Measurements from ENCODE around the gene ETAA1. TPM values are rescaled to one million over a fixed set of nuclear protein-coding genes. Genes with fewer than 3 reads are reported as not detected.

Gene ETAA1
- polyA plus RNA-seq, 1 donor = 12.4 TPM

DNA sequence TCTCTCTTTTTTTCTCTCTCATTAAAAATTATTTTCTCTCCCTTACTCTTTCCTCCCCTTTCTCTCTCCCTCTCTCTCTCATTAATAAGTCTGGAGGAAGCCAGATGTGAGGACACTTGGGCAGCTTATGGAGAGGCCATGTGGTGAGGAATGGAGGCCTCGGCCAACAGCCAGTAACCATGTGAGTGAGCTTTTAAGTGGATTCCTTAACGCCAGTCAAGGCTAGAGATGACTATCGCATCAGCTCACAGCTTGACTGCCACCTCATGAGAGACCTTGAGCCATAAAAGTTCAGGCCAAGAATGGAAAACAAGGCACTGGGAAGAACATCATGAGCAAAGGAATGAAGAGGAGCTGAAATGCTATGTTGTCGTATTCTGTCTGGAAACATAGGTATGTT, 39.1 kb downstream of the ETAA1 start:
- Histone ChIP-seq H3K4me1 (ENCODE audit: control insufficient read depth, insufficient read depth, low read length) (no peaks in the 10 kb centered on the region), H3K27me3 (ENCODE audit: control insufficient read depth, insufficient read depth, low read length) (peaks cover 3% of the 10 kb centered on the region), H3K4me3 (ENCODE audit: low read length) (no peak overlapping the region), H3K36me3 (ENCODE audit: control insufficient read depth, insufficient read depth, low read length) (no peaks in the 10 kb centered on the region), H3K9me3 (ENCODE audit: control insufficient read depth, low read depth, low read length) (no peaks in the 10 kb centered on the region), H3K27ac (ENCODE audit: low read length) (no peak overlapping the region)
- 100% methylated on average over 1 of the region's 4 CpGs for WGBS (ENCODE audit: insufficient coverage, low lambda C conversion rate)
- no peak for DNase-seq

DNA sequence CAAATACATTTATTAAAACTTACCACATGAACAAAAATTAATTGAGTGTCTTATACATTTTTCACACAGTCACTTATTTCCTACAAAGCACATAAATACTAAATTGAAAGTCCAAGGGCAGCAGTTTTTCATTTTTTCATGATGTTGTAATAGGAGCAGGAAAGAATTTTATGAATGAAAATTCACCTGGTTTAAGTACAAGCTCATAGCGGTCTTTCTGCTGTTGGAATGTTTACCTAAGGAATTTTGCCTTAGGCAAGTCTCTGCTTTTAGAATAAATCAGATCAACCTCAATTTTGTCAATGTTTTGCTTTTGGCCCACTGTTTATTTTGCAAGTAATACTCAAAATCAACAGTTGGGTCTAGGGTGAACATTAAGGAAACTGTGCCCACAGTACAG, 40.0 kb downstream of the ETAA1 start:
- Histone ChIP-seq H3K4me3 (ENCODE audit: low read length) (no peak overlapping the region), H3K4me1 (ENCODE audit: control insufficient read depth, insufficient read depth, low read length) (no peaks in the 10 kb centered on the region), H3K9me3 (ENCODE audit: control insufficient read depth, low read depth, low read length) (no peaks in the 10 kb centered on the region), H3K27me3 (ENCODE audit: control insufficient read depth, insufficient read depth, low read length) (peaks cover 3% of the 10 kb centered on the region), H3K36me3 (ENCODE audit: control insufficient read depth, insufficient read depth, low read length) (no peaks in the 10 kb centered on the region), H3K27ac (ENCODE audit: low read length) (no peak overlapping the region)
- no peak for DNase-seq
- WGBS (ENCODE audit: insufficient coverage, low lambda C conversion rate) = 40% methylated on average over 1 of the region's 1 CpG

DNA sequence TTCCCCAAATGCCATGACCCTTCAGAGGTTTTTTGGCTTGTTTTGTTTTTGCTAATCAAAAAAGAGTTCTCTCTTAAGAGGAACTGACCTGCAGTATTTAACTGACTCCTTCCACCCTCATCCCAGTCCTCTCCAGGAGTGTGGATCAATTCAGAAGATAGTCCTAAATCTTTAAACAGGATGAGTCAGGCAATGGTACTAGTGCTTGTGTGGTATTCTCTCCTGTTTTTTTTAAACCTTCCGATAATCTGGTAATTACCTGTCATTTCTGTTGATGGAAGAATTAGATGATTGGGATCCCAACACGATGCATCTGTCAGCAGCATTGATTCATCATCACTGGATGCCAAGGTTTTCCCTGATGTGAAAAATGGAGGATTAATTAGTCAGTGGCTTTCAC, 41.2 kb downstream of the ETAA1 start:
- Histone ChIP-seq H3K4me1 (ENCODE audit: control insufficient read depth, insufficient read depth, low read length) (no peaks in the 10 kb centered on the region), H3K27ac (ENCODE audit: low read length) (no peak overlapping the region), H3K36me3 (ENCODE audit: control insufficient read depth, insufficient read depth, low read length) (no peaks in the 10 kb centered on the region), H3K9me3 (ENCODE audit: control insufficient read depth, low read depth, low read length) (no peaks in the 10 kb centered on the region), H3K4me3 (ENCODE audit: low read length) (no peak overlapping the region), H3K27me3 (ENCODE audit: control insufficient read depth, insufficient read depth, low read length) (peaks cover 3% of the 10 kb centered on the region)
- no peak for DNase-seq
- 100% methylated on average over 1 of the region's 2 CpGs for WGBS (ENCODE audit: insufficient coverage, low lambda C conversion rate)

DNA sequence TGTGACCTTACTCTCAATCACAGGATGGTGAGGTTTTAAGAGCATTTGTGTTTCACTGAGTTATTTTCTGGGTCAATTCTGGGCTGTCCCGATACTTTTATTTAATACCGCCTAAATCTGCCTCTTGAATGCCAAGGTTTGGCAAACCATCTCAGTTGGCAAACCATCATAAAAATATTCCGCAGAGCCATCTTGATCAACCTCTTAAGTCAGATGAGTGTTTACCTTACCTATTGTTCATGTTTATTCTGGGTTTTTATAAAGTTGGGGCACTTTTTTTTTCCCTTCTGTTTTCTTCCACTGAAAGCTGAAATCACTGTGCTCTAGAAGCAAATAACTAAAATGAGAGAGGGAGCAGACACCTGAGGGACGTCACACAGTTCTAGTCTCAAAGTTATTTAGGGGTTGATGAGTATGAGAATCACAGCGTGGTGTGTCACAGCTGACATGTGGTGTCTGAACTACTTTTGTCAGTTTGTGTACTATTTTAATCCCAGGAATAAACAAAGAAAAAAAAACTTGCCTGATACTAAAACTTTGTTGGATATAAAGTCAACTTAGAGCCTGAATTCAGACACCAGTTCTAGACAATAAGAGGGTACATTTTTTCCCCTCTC, 48.6 kb downstream of the ETAA1 start:
- H3K36me3 ChIP-seq (ENCODE audit: control insufficient read depth, insufficient read depth, low read length) = no peaks in the 10 kb centered on the region
- no peaks in the 10 kb centered on the region for H3K4me1 ChIP-seq (ENCODE audit: control insufficient read depth, insufficient read depth, low read length)
- H3K27me3 ChIP-seq (ENCODE audit: control insufficient read depth, insufficient read depth, low read length) = no peaks in the 10 kb centered on the region
- no peaks in the 10 kb centered on the region for H3K9me3 ChIP-seq (ENCODE audit: control insufficient read depth, low read depth, low read length)
- H3K4me3 ChIP-seq (ENCODE audit: low read length) = no peak overlapping the region
- DNase-seq = no peak
- H3K27ac ChIP-seq (ENCODE audit: low read length) = no peak overlapping the region
- WGBS (ENCODE audit: insufficient coverage, low lambda C conversion rate) = no CpG with 5 or more reads among the region's 5 CpGs

DNA sequence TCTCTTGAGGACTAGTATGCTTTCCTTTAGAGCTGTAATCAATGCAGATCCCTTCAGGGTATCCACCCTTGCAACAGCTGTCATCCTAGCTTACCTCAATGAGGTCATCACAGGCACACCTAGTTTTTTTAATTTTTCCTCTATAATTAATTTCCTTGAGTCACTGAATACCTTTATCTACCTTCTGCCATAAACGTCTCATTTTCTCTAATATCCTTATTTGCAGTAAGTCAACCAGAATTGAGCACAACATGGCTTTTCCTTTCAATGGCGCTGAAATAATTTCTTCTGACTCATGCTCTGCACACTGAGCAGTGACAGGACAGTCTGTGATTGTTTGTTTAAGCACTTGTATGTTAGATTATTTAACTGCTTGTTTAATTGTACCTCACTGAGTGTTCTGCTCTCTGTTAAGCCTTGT, 49.4 kb downstream of the ETAA1 start:
- Histone ChIP-seq H3K36me3 (ENCODE audit: control insufficient read depth, insufficient read depth, low read length) (no peaks in the 10 kb centered on the region), H3K27ac (ENCODE audit: low read length) (no peak overlapping the region), H3K27me3 (ENCODE audit: control insufficient read depth, insufficient read depth, low read length) (no peaks in the 10 kb centered on the region), H3K9me3 (ENCODE audit: control insufficient read depth, low read depth, low read length) (no peaks in the 10 kb centered on the region), H3K4me3 (ENCODE audit: low read length) (no peak overlapping the region), H3K4me1 (ENCODE audit: control insufficient read depth, insufficient read depth, low read length) (no peaks in the 10 kb centered on the region)
- DNase-seq = peak in 1 of 2 donors; percentile 44
- WGBS (ENCODE audit: insufficient coverage, low lambda C conversion rate) = 14% methylated on average over 1 of the region's 2 CpGs

DNA sequence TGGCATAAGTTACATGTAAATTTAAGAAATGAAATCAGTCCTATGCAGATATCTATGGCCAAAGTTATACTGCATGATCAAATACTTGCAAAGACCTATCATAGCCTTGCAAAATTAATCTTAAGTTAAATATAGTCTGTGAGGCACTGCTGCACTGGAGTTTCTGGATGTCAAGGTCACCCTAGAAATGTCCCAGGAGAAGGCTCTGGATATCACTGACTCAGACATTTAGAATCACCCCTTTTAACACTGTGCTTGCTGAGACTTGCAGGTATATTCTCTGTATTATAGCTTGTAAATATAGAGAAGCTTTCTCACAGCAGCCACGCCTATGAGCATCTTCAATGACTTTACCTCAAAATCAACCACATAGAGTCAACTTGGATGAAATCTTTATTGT, 51.5 kb downstream of the ETAA1 start:
- H3K4me1 ChIP-seq (ENCODE audit: control insufficient read depth, insufficient read depth, low read length) = no peaks in the 10 kb centered on the region
- no peaks in the 10 kb centered on the region for H3K27me3 ChIP-seq (ENCODE audit: control insufficient read depth, insufficient read depth, low read length)
- H3K27ac ChIP-seq (ENCODE audit: low read length) = no peak overlapping the region
- no peak overlapping the region for H3K4me3 ChIP-seq (ENCODE audit: low read length)
- no peaks in the 10 kb centered on the region for H3K36me3 ChIP-seq (ENCODE audit: control insufficient read depth, insufficient read depth, low read length)
- H3K9me3 ChIP-seq (ENCODE audit: control insufficient read depth, low read depth, low read length) = no peaks in the 10 kb centered on the region
- DNase-seq = no peak
- no CpG with 5 or more reads among the region's 1 CpG for WGBS (ENCODE audit: insufficient coverage, low lambda C conversion rate)

DNA sequence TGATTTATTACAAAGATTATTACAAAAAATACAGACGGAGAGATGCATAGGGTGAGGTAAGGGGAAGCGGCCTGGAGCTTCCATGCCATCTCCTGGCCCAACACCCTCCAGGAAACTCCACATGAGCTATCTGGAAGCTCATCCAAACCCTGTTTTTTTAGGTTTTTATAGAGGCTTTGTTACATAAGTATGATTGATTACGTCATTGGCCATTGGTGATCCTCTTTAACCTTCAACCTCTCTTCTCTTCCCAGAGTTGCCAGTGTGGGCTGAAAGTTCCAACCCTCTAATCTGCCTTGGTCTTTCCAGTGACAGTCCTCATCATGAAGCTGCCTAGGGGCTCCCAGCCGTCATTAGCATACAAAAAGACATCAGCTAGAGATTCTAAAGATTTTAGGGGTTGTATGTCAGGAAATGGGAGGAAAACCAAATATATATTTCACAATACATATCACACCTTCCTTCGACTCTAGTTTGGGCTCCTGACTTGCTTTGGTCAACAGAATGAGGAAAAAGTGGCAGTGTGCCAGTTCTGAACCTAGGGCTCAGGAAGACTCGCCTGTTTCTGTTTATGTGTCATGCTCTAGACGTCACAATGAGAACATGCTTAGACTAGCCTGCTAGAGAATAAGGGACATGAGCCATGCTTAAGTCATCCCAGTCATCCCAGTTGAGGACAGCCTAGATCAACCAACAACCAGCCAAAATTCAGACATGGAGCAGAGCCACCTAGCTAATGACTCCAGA, 54.1 kb downstream of the ETAA1 start:
- Histone ChIP-seq H3K27ac (ENCODE audit: low read length) (no peak overlapping the region), H3K27me3 (ENCODE audit: control insufficient read depth, insufficient read depth, low read length) (no peaks in the 10 kb centered on the region), H3K4me1 (ENCODE audit: control insufficient read depth, insufficient read depth, low read length) (no peaks in the 10 kb centered on the region), H3K36me3 (ENCODE audit: control insufficient read depth, insufficient read depth, low read length) (no peaks in the 10 kb centered on the region), H3K9me3 (ENCODE audit: control insufficient read depth, low read depth, low read length) (no peaks in the 10 kb centered on the region), H3K4me3 (ENCODE audit: low read length) (no peak overlapping the region)
- no peak for DNase-seq
- WGBS (ENCODE audit: insufficient coverage, low lambda C conversion rate) = no CpG with 5 or more reads among the region's 7 CpGs

DNA sequence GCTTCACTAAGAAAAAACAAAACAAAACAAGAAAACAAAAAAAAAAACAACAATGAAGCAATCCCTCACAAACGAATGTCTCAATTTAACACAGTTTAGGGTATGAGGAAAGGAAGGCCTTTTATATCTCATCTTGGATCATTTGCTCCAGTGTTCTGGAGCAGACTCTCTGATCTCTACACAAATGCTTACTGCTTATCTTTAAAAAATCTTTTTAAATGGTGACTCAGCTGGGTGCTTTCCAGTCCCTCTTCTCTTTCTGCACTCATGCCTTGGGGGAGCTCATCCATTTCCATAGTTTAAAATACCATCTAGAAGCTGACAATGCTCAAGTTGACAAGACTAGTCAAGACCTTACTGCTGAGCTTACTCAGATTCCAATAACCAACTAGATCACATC, 56.2 kb downstream of the ETAA1 start:
- no peaks in the 10 kb centered on the region for H3K36me3 ChIP-seq (ENCODE audit: control insufficient read depth, insufficient read depth, low read length)
- no peaks in the 10 kb centered on the region for H3K27me3 ChIP-seq (ENCODE audit: control insufficient read depth, insufficient read depth, low read length)
- no peaks in the 10 kb centered on the region for H3K9me3 ChIP-seq (ENCODE audit: control insufficient read depth, low read depth, low read length)
- WGBS (ENCODE audit: insufficient coverage, low lambda C conversion rate) = 80% methylated on average over 1 of the region's 1 CpG
- no peak for DNase-seq
- no peaks in the 10 kb centered on the region for H3K4me1 ChIP-seq (ENCODE audit: control insufficient read depth, insufficient read depth, low read length)
- H3K27ac ChIP-seq (ENCODE audit: low read length) = no peak overlapping the region
- no peak overlapping the region for H3K4me3 ChIP-seq (ENCODE audit: low read length)

DNA sequence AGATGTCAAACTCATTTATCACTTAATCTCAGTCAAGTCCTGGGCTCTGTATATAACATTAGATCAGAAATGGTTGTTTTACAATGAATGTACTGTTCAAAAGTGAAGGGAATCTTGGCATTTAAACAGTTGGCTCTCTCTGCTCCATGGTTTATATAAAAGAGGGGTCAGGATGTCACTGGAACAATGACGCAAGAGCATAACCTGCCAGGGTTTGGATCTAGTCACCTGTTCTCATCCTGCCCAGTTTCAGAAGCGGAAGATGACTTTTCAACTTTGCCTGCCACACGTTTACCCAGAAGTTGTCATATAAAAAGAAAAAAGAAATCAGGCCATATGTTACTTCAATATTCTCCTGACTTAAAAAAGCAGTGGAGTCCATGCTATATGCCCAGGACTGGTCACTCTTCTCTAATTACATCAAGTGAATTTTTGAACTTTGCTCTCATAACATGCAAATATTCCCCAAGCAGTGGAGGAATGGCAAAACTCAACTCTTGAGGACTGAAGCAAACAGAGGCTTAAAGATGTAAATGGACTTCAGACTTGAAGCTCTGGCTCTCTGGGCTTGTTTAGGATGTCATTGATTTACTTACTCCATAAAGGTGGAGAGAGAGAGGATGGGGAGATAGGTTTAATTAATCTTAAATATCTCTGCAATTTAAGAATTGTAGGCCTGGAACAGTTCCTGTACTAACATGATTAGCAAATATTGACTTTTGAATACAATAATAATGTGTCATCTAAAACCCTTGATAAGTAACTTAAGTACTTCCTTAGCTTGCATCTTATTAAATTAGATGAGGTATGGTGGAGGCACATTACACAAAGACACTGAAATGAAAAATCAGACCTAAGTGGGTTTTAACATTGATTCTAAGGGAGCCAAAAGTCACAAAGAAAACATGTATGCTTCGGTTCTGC, 58.3 kb downstream of the ETAA1 start:
- no peak overlapping the region for H3K4me3 ChIP-seq (ENCODE audit: low read length)
- H3K27ac ChIP-seq (ENCODE audit: low read length) = no peak overlapping the region
- no peaks in the 10 kb centered on the region for H3K9me3 ChIP-seq (ENCODE audit: control insufficient read depth, low read depth, low read length)
- no peaks in the 10 kb centered on the region for H3K27me3 ChIP-seq (ENCODE audit: control insufficient read depth, insufficient read depth, low read length)
- WGBS (ENCODE audit: insufficient coverage, low lambda C conversion rate) = no CpG with 5 or more reads among the region's 4 CpGs
- H3K4me1 ChIP-seq (ENCODE audit: control insufficient read depth, insufficient read depth, low read length) = no peaks in the 10 kb centered on the region
- peak in 1 of 2 donors; percentile 14 for DNase-seq
- H3K36me3 ChIP-seq (ENCODE audit: control insufficient read depth, insufficient read depth, low read length) = no peaks in the 10 kb centered on the region

DNA sequence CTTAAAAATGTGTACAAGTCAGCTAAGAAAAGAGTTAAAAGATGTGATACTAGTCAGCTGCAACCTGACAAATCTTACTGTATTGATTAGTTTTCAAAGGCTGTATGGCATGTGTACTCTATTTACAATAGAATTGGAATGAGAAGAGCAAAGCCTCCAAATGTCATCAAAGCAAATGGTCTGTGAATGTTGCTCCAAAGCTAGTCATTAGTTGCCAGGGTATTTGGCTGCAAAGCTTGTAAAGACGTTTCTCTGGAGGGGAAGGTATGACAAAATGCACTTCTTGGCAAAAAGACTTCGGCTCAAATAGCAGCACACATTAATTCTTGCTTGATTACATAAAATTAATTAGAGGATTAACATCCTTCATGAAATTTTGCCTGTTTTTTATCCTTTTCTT, 59.3 kb downstream of the ETAA1 start:
- H3K4me3 ChIP-seq (ENCODE audit: low read length) = no peak overlapping the region
- WGBS (ENCODE audit: insufficient coverage, low lambda C conversion rate) = 68% methylated on average over 2 of the region's 2 CpGs
- no peak for DNase-seq
- H3K27ac ChIP-seq (ENCODE audit: low read length) = no peak overlapping the region
- no peaks in the 10 kb centered on the region for H3K36me3 ChIP-seq (ENCODE audit: control insufficient read depth, insufficient read depth, low read length)
- no peaks in the 10 kb centered on the region for H3K4me1 ChIP-seq (ENCODE audit: control insufficient read depth, insufficient read depth, low read length)
- H3K27me3 ChIP-seq (ENCODE audit: control insufficient read depth, insufficient read depth, low read length) = no peaks in the 10 kb centered on the region
- no peaks in the 10 kb centered on the region for H3K9me3 ChIP-seq (ENCODE audit: control insufficient read depth, low read depth, low read length)
